Liver (tissue), 9 donors: ENCODE data around the gene GPC1. TPM values are rescaled to one million over a fixed set of nuclear protein-coding genes. Genes with fewer than 3 reads are reported as not detected.

ENCODE experiments used
- DNase-seq: peaks from one replicate; pipeline ENCODE4 v3.0.0-alpha.2; 2017; ENCODE audit warnings: low spot score
- H3K27ac ChIP-seq, 2 donors: one replicate each; pipeline ENCODE4 v1.7.0; 2013; ENCODE audit warnings: inconsistent platforms in 2 of 2, low read length in 2 of 2, control low read depth in 1 of 2, low read depth in 1 of 2, mild to moderate bottlenecking in 1 of 2
- H3K27me3 ChIP-seq, 4 donors: one replicate each; pipeline versions ENCODE4 v1.6.1 to v1.7.0; 2013; ENCODE audit warnings: low read length in 3 of 4, inconsistent platforms in 1 of 4, mild to moderate bottlenecking in 1 of 4, moderate library complexity in 1 of 4; ENCODE audit not compliant: control insufficient read depth in 4 of 4, insufficient read depth in 4 of 4
- H3K36me3 ChIP-seq, 4 donors: one replicate each; pipeline versions ENCODE4 v1.6.1 to v1.7.0; 2013; ENCODE audit warnings: low read length in 3 of 4, mild to moderate bottlenecking in 3 of 4, low read depth in 1 of 4, moderate library complexity in 1 of 4; ENCODE audit not compliant: control insufficient read depth in 4 of 4, insufficient read depth in 3 of 4
- H3K4me1 ChIP-seq, 4 donors: one replicate each; pipeline versions ENCODE4 v1.6.1 to v1.7.0; 2013; ENCODE audit warnings: low read length in 3 of 4, mild to moderate bottlenecking in 3 of 4, moderate library complexity in 1 of 4; ENCODE audit not compliant: control insufficient read depth in 4 of 4, insufficient read depth in 4 of 4
- H3K4me3 ChIP-seq, 3 donors: one replicate each; pipeline versions ENCODE4 v1.6.1 to v1.7.0; 2013; ENCODE audit warnings: low read length in 3 of 3, control low read depth in 1 of 3, low read depth in 1 of 3, mild to moderate bottlenecking in 1 of 3
- H3K9ac ChIP-seq, 2 donors: one replicate each; pipeline ENCODE4 v1.7.0; 2013; ENCODE audit warnings: low read length in 2 of 2, mild to moderate bottlenecking in 2 of 2, moderate library complexity in 2 of 2, control low read depth in 1 of 2, low read depth in 1 of 2
- H3K9me3 ChIP-seq, 4 donors: one replicate each; pipeline versions ENCODE4 v1.6.1 to v1.7.0; 2013; ENCODE audit warnings: low read length in 3 of 4; ENCODE audit not compliant: control insufficient read depth in 4 of 4
- CTCF ChIP-seq: fragments of 150-350 bp; IDR thresholded peaks from 2 replicates; pipeline ENCODE4 v1.5.1; 2017; ENCODE audit warnings: improper control_type of control experiment, low read depth, low read length; ENCODE audit not compliant: missing input control
- EGR1 ChIP-seq, 2 donors: IDR thresholded peaks; 2 replicates each; pipeline ENCODE4 v1.6.1; 2016 to 2018; ENCODE audit warnings: antibody characterized with exemption in 2 of 2, low read depth in 2 of 2
- FOXA2 ChIP-seq: IDR thresholded peaks from 2 replicates; pipeline ENCODE4 v1.6.1; 2016; ENCODE audit warnings: antibody characterized with exemption
- GABPA ChIP-seq, 2 donors: IDR thresholded peaks in 1 of 2; conservative IDR thresholded peaks in 1 of 2; 2 replicates each; pipeline ENCODE4 v1.6.1; 2016; ENCODE audit warnings: antibody characterized with exemption in 2 of 2, mild to moderate bottlenecking in 1 of 2, moderate library complexity in 1 of 2
- HNF4A ChIP-seq, 2 donors: conservative IDR thresholded peaks; 2 replicates each; pipeline ENCODE4 v1.6.1; 2016; ENCODE audit warnings: antibody characterized with exemption in 2 of 2, mild to moderate bottlenecking in 2 of 2
- HNF4G ChIP-seq: IDR thresholded peaks from 2 replicates; pipeline ENCODE4 v1.6.1; 2016; ENCODE audit warnings: antibody characterized with exemption
- JUND ChIP-seq, 2 donors: IDR thresholded peaks; 2 replicates each; pipeline ENCODE4 v1.6.1; 2016; ENCODE audit warnings: antibody characterized with exemption in 2 of 2
- MAX ChIP-seq: IDR thresholded peaks from 2 replicates; pipeline ENCODE4 v1.6.1; 2016; ENCODE audit warnings: antibody characterized with exemption
- RAD21 ChIP-seq, 2 donors: IDR thresholded peaks; 2 replicates each; pipeline ENCODE4 v1.6.1; 2016; ENCODE audit warnings: antibody characterized with exemption in 2 of 2, mild to moderate bottlenecking in 2 of 2
- SP1 ChIP-seq: IDR thresholded peaks from 2 replicates; pipeline ENCODE4 v1.6.1; 2018; ENCODE audit warnings: antibody characterized with exemption, mild to moderate bottlenecking
- YY1 ChIP-seq: IDR thresholded peaks from 2 replicates; pipeline ENCODE4 v1.6.1; 2016; ENCODE audit warnings: antibody characterized with exemption, mild to moderate bottlenecking
- WGBS: extraction: QIAGEN DNeasy Blood & Tissue Kit; methylation state at CpG from one replicate; pipeline ENCODE4 v1.1.7; 2013; 5-methylcytosine and 5-hydroxymethylcytosine counted together
- polyA plus RNA-seq, 2 donors: library from polyadenylated mRNA; stranded (reverse) in 1 of 2; unstranded in 1 of 2; fragments of 200-250 nt in 1 of 2; fragments of >200 nt in 1 of 2; fragmentation: Nextera tagmentation in 1 of 2; extraction: Ambion mirVana in 1 of 2; gene quantifications; one replicate each; pipeline versions ENCODE4 v1.2.1 to v1.2.3, GENCODE V29; 2013 to 2015
- total RNA-seq, 2 donors: library from RNA; depleted of rRNA; stranded (reverse); fragments of >200 nt; gene quantifications; one replicate each; pipeline ENCODE4 v1.2.3, GENCODE V29; 2014
- TF ChIP-seq, protein P1 (sequence below): IDR thresholded peaks from 2 replicates; pipeline ENCODE4 v1.6.1; 2016; ENCODE audit warnings: antibody characterized with exemption
- donor health status: healthy.
- donor health status: healthy.
- donor health status: healthy.
- donor health status: healthy.
- donor health status: healthy.

The GPC1 gene
- total and polyA plus RNA-seq, 4 donors = 3.2 to 41.0 (median 9.1) TPM

GRCh38 chr2:240410808-240411207 lies 24.7 kb upstream of the GPC1 start:
- WGBS = 83% methylated on average over 21 of the region's 21 CpGs
- TF ChIP-seq CTCF = no peak
- TF ChIP-seq SP1 = no peak
- no peak for TF ChIP-seq MAX
- TF ChIP-seq FOXA2 = no peak
- no peak for TF ChIP-seq YY1
- no peak for TF ChIP-seq HNF4A (conservative IDR thresholded peaks at IDR 0.05)
- TF ChIP-seq EGR1 (IDR thresholded peaks at IDR 0.05; ENCODE audit: low read depth in 2 of 2) = no peak
- Histone ChIP-seq H3K4me1 (no peaks in the 10 kb centered on the region), H3K9me3 (no peaks in the 10 kb centered on the region), H3K9ac (no peak overlapping the region), H3K36me3 (no peaks in the 10 kb centered on the region), H3K4me3 (no peak overlapping the region), H3K27me3 (no peaks in the 10 kb centered on the region), H3K27ac (no peak overlapping the region)
- no peak for DNase-seq

- H3K9me3 ChIP-seq = no peaks in the 10 kb centered on the region
- no peak overlapping the region for H3K4me3 ChIP-seq
- H3K9ac ChIP-seq = no peak overlapping the region
- no peaks in the 10 kb centered on the region for H3K4me1 ChIP-seq
- no peaks in the 10 kb centered on the region for H3K36me3 ChIP-seq
- 84% methylated on average over 28 of the region's 28 CpGs for WGBS
- H3K27ac ChIP-seq = no peak overlapping the region
- TF ChIP-seq YY1 (no peak), HNF4A (conservative IDR thresholded peaks at IDR 0.05) (no peak), GABPA (IDR thresholded peaks at IDR 0.05 in 1 of 2, conservative IDR thresholded peaks at IDR 0.05 in 1 of 2) (no peak), HNF4G (no peak), EGR1 (IDR thresholded peaks at IDR 0.05; ENCODE audit: low read depth in 2 of 2) (no peak), FOXA2 (no peak), CTCF (no peak), MAX (no peak), JUND (IDR thresholded peaks at IDR 0.05) (no peak), RAD21 (IDR thresholded peaks at IDR 0.05) (no peak)
- TF ChIP-seq, protein P1, sequence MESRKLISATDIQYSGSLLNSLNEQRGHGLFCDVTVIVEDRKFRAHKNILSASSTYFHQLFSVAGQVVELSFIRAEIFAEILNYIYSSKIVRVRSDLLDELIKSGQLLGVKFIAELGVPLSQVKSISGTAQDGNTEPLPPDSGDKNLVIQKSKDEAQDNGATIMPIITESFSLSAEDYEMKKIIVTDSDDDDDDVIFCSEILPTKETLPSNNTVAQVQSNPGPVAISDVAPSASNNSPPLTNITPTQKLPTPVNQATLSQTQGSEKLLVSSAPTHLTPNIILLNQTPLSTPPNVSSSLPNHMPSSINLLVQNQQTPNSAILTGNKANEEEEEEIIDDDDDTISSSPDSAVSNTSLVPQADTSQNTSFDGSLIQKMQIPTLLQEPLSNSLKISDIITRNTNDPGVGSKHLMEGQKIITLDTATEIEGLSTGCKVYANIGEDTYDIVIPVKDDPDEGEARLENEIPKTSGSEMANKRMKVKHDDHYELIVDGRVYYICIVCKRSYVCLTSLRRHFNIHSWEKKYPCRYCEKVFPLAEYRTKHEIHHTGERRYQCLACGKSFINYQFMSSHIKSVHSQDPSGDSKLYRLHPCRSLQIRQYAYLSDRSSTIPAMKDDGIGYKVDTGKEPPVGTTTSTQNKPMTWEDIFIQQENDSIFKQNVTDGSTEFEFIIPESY = no peak
- no peak for DNase-seq
- no peaks in the 10 kb centered on the region for H3K27me3 ChIP-seq
Observed at GRCh38 chr2:240411261-240412160, 24.0 kb upstream of the GPC1 start.
